Activated CD8-positive, alpha-beta memory T cell treated with anti-CD3 and anti-CD28 coated beads, Interleukin-2, amount 50 U/mL, for 24 hours (primary cell): ENCODE data around the gene GAPDH.
"Not testable (repeated sequence)": the region's sequence is repeated elsewhere in the genome, so short reads cannot be mapped to it uniquely, and the experiment has no call there.

Source experiments
- DNase-seq: peaks from one replicate; pipeline ENCODE4 v3.0.0-alpha.2; 2020; ENCODE audit errors: extremely low read depth

Gene GAPDH

DNA sequence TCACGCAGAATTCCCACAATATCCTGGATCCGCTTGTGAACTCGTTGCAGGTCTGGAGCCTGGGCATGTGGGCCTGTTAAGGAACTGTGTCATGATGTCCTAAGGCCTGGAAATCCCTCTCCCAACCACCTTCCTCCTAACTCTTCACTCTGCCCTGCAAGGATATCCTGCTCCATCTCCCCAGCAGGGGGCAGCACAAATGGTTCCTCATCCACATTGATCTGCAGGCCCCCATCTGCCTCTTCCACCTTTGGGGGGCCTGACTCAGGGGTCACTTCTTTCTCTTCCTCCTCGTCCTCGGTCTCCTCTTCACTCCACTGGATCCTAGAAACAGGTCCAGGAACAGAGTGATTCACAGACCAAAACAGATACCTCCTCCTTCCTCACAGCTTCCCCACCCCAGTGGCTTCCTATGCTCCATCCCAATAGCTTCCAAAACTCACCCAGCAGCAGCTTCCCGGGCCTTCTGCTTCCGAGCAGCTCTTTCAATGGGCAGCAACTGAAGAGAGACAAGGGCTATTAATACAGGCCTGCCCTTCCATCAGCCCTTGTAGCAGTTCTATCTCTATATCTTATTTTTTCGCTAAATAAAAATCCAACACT lies 29.2 kb downstream of the GAPDH start:
- no peak for DNase-seq

DNA sequence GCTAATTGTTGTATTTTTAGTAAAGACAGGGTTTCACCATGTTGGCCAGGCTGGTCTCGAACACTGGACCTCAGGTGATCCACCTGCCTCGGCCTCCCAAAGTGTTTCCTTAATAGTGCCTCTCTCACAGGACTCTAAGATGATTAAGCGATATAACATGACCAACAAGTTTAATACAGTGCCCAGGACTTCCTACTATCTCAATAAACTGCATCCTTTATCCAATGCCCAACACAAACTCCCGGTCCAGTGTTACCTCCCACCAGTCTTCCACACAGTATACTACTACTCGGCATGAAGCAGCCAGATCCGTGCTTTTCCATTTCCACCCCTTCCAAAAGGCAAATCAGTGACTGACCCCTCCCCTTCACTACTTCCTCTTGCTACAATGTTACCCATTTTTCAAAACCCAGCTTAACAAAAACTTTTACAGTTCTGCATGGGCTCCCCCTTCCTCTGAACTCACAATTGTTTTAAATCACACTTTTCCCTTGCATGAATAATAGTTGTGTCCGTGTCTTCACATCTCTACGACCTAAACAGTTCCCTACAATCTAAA lies 32.9 kb downstream of the GAPDH start:
- DNase-seq = no peak

- no peak for DNase-seq
Measured at GRCh38 chr12:6569312-6569711, 35.0 kb downstream of the GAPDH start.

DNA sequence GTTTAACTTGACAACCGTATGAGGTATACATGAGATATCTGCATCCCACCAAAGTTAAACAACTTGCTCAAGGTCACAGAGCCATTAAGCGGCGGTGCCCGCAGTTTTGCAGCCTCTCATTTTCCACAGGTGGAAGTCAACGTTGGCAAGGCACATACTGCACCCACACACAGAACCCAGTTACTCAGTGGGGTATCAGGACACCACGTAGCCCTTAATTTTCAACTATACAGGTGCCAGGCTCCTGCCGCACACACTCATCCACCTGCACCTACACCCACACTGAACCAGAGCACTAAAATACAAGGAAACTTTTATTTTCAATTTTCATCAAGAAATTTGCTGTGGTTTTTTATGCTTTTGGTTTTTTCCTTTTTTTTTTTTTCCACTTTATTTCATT lies 35.5 kb downstream of the GAPDH start:
- no peak for DNase-seq

- no peak for DNase-seq
Measured at GRCh38 chr12:6570264-6570887, 36.1 kb downstream of the GAPDH start.

- DNase-seq = no peak
Measured at GRCh38 chr12:6573001-6573400, 38.7 kb downstream of the GAPDH start.

GRCh38 chr12:6574576-6575295 lies 40.4 kb downstream of the GAPDH start:
- DNase-seq = no peak

DNA sequence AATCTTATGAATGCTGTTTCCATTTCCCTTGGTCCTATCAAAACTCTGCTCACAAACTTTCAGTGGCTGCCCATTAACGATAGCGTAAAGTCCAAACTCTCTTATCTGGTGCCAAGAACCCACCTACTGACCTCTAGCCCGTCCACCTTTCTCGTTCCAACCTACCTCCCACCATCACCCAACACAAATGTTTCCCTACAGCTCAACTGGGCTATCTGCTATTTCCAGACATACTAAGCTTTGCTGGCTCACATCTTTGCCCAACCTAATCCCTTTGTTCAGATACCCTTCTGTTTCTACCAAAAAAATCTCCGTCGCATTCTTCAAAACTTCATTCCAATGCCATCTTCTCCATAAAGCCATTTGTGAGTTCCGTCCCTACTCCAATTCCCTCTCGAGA lies 41.3 kb downstream of the GAPDH start:
- DNase-seq = no peak

GRCh38 chr12:6582196-6582595 lies 47.9 kb downstream of the GAPDH start:
- DNase-seq = no peak

DNA sequence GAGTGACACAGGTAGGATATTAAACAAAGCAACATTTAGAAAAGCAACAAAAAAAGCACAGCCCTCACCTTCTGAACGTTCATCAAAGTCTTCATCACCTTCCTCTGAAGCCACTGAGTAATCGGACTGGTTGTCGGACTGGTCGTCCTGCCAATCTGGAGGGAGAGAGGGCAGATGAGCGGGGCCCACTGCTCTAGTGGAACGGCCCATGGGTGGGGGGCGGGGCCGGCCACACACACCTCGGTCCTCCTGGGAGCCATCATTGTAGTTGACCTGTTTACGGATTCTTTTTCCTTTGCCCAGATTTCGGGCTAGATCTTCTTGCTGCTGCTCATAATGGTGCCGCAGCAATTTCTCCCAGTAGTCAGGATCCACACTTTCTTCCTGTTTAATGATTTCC lies 48.6 kb downstream of the GAPDH start:
- DNase-seq = no peak

DNA sequence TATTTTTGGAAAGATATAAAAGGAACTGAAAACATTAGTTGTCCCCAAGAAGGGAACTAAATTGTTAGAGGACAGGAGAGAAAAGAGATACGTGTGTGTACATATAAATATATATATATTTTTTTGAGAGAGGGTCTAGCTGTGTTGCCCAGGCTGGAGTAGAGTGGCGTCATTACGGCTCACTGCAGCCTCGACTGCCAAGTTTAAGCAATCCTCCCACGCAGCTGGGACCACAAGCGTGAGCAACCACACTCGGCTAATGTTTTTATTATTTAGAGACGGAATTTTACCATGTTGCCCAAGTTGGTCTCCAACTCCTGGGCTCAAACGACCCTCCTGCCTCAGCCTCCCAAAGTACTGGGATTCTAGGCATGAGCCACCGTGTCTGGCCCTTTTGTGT lies 50.0 kb downstream of the GAPDH start:
- no peak for DNase-seq

DNA sequence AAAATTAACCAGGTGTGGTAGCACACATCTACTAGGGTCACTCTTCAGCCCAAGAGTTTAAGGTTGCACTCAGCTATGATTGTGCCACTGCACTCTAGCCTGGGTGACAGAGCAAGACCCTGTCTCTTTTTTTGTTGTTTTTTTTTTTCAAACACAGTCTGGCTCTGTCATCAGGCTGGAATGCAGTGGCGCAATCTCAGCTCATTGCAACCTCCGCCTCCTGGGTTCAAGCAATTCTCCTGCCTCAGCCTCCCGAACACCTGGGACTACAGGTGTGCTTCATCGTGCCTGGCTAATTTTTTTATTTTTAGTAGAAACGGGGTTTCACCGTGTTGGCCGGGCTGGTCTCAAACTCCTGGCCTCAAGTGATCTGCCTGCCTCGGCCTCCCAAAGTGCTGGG lies 52.3 kb downstream of the GAPDH start:
- DNase-seq = not testable (repeated sequence)
